GM21737 (cell line): ENCODE data around the gene WDR7.

Source experiments
- ATAC-seq: cut with Tn5 transposase; IDR thresholded peaks from one replicate; pipeline ENCODE4 v1.9.1; 2021; ENCODE audit warnings: mild to moderate bottlenecking, moderate library complexity; ENCODE audit not compliant: unreplicated experiment

WDR7 gene

GRCh38 chr18:57025540-57025939, 374.4 kb downstream of the WDR7 start:
- ATAC-seq: no peak

DNA sequence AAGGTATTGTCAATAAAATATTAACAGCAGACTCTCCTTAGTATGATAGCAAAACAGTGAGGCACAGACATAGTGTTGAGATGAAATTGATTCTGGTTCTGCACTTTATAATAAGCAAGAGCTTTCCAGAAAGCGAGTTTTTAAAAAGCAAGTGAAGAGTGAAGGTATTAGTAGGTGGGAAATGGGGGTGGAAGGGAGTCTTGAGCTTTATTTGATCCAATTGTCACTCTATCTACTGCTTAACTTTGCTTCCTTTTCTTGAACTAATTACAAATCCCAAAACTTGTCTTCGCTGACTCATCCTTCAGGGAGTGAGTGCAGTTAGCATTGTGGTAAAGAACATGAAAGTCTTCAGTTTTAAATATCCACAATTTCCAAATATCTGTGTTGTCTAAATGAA, 375.2 kb downstream of the WDR7 start:
- no peak for ATAC-seq

GRCh38 chr18:57027190-57027708, 376.1 kb downstream of the WDR7 start:
- ATAC-seq: no peak

DNA sequence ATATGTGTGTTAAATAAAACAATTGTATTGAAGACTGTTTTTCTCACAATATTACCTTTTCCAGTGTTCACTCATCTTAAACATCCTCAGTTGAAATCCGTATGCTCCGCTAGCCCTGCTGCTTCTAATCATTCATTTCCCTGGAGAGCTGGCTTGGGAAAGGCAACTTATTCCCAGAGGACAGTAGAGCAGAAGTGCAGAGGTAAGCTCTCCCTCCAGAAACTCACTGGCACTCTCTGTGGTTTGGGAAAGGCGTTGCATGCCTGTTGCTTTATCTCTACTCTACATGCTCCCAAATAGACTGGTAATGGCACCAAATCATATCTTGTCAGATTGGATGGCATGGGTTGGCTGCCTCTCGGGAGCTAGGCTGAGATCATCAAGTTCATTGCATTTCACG, 378.6 kb downstream of the WDR7 start:
- ATAC-seq: no peak

- no peak for ATAC-seq
These were observed 379.3 kb downstream of the WDR7 start for GRCh38 chr18:57030417-57030816.

DNA sequence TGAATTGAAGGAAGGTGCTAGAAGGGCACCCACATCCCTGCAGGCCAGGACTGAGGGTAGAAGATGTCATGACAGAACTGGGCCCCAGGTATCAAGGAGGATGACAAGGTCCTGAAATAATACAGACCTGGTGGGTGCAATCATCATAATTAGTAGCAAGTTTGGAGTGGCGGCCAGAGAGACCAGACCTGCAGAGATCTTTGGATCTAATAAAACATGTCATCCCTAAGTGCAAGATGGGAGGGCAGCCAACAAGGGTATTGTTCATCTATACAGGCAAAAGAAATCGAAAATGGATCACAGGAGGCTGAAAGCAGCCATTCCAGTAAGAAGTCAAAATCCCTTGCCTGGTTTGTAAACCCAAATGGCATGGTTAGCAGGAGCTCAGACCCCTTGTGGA, 384.4 kb downstream of the WDR7 start:
- ATAC-seq: no peak

GRCh38 chr18:57038395-57038794, 387.2 kb downstream of the WDR7 start:
- ATAC-seq: no peak

GRCh38 chr18:57040175-57040574, 389.0 kb downstream of the WDR7 start:
- ATAC-seq: no peak

DNA sequence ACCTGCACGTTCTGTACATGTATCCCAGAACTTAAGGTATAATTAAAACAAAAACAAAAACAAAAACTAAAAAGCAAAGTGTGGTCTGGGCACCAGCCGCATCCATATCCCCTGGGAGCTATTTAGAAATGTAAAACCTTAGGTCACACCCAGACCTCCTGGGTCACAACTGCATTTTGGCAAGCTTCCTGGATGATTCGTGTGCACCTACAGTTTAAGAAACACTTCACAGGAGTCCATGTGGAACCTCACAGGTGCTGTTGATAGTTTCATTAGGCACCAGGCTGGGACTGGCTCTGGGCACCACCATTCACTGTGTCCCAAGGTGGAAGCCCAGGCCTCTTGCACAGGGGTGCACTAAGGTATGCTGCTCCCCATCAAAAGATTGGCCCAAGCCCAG, 392.1 kb downstream of the WDR7 start:
- ATAC-seq: no peak

DNA sequence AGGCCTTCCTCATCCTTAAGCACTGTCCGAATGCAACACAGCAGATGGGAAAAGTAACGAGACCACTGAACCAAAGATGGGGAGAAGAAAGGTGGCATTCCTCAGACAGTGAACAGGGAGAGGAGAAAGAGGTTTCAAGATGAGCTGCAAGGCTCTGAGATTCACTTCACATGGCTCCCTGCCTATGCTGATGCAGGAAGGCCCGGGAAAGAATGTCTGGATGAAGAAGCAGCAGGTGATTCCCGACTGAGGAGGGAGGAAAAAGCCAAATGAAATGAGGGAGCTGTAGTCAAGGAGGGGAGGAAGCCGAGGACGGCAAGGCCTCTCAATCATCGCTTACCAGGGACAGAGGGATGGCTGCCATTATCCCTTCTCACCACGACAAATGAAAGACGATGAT, 397.2 kb downstream of the WDR7 start:
- no peak for ATAC-seq

DNA sequence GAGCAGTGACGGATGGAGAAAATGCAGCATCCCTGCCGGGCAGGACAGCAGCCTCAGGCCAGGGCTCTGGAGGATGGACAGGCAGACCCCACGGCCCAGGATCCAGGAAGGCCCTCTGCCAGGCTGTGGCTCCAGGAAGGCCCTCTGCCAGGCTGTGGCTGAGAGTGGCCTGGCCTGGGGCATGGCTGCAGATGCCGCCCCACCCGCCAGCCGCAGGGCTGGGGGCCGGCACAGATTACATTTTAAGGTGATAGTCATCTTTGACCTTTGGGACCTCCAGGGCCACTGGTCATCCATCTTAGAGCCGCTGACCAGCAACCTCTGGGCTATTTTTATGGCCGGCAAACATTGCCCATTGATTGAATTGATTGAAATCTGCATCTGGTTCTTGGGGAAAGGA, 397.7 kb downstream of the WDR7 start:
- no peak for ATAC-seq

- no peak for ATAC-seq
These were observed 399.3 kb downstream of the WDR7 start for GRCh38 chr18:57050310-57050949.

GRCh38 chr18:57051021-57051656, 400.0 kb downstream of the WDR7 start:
- no peak for ATAC-seq

GRCh38 chr18:57051657-57052044, 400.5 kb downstream of the WDR7 start:
- no peak for ATAC-seq

- no peak for ATAC-seq
These were observed 401.0 kb downstream of the WDR7 start for GRCh38 chr18:57052173-57052572.

GRCh38 chr18:57052759-57053158, 401.6 kb downstream of the WDR7 start:
- ATAC-seq: no peak

- no peak for ATAC-seq
These were observed 403.7 kb downstream of the WDR7 start for GRCh38 chr18:57054891-57055290.

GRCh38 chr18:57057890-57058289, 406.7 kb downstream of the WDR7 start:
- peak; percentile 59 for ATAC-seq

DNA sequence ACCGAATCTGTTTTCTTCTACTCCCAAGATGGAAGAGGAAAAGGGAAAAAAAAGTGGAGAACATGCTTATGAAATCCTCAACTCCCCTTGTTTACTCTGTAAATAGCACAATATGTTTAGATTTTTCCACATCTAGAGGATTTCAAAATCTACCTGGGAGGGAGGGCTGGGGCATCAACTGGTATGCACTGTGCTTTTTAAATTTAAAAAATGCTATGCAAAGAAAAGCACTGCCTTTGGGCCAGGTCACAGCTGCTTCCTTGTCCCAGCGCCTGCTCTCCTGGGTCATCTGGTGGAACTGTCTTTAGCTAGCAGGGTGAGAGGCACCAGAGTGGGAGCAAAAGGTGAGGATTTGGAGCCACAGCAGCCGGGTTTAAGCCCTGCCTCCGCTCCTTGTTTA, 407.6 kb downstream of the WDR7 start:
- ATAC-seq: no peak

DNA sequence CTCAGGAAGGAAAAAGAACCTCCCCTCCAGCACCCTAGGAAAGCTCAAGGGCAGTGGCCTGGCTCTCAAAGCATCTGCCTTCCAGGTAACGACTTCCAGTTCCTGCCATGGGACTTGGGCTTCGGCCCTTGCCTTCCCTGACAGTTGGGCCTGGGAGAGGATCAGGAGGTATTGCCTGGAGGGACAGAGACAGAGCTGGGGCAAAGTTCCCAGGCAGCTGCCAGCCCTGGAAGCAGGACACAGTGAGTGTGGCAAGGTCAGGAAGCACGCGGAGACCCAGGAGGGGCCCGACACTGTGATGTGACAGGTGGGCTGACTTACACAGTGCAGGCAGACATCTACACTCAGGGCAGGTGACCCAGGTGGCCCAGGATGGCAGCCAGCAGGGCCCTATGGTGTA, 408.2 kb downstream of the WDR7 start:
- ATAC-seq: no peak

DNA sequence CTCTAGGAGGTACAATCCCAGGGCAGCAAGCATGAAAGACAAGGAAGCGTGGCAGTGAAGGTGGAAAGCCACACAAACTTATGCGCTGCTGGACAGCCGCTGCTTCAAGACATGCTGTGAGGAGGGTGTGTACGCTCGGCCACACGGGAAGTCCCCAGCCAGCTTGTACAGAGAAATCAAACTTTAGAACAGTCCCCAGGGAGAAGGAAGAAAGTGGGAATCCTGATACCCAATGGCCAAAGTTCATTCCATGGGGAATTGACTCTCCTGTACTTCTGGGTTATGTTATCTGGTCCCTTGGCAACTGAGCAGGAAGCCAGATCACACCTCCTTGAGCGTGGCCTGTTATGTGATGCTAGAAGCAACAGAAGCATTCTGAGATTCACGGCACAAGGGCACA, 409.7 kb downstream of the WDR7 start:
- no peak for ATAC-seq

DNA sequence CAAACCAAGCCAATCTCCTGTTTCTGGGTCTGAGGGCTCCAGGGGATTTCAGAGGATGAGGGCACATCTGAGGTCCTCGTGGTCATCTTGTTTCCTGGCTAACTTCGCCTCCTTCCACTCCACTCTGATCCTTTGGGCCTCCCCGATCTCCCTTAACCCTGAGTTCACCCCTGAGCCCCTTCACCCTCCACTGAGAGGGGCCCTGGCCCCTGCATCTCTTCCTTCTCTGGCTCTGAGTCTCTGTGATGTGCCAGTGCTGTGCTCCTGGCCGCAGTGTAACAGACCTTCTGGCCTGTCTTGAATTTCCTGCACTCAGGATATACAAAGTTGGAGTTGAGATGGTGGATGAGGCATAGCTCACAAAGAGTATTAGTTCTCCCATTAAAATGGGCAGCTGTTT, 411.0 kb downstream of the WDR7 start:
- ATAC-seq: no peak

- no peak for ATAC-seq
These were observed 411.7 kb downstream of the WDR7 start for GRCh38 chr18:57062844-57063243.
